ENCODE results near the gene ATP1A2.

ATP1A2 gene

GRCh38 chr1:160139840-160140239 lies 24.3 kb downstream of the ATP1A2 start:
- no peak for DNase-seq (ENCODE audit: low read depth in 3 of 3, low spot score in 1 of 3)

DNA sequence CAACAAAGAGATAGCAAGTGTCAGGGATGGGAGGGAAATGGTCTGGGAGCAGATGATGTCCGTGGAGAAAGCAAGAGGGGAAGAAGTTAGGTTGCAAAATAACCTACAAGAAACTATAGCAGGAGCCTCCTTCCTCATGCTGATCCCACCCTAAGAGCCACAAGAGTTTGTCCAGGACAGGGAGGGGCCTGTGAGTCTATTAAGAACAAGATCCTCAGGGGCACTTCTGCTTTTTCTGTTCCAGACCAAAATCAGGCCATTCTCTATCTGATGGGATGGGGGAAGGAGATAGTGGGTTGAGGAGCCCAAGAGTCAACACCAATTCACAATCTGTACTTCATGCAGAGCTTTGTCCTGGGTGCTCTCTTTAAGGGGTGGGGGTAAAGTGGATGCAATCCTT lies 28.1 kb downstream of the ATP1A2 start:
- no peak for DNase-seq (ENCODE audit: low read depth in 3 of 3, low spot score in 1 of 3)

- DNase-seq (ENCODE audit: low read depth in 3 of 3, low spot score in 1 of 3), result no peak
These were observed 29.4 kb downstream of the ATP1A2 start for GRCh38 chr1:160144921-160145320.

- no peak for DNase-seq (ENCODE audit: low read depth in 3 of 3, low spot score in 1 of 3)
These were observed 30.5 kb downstream of the ATP1A2 start for GRCh38 chr1:160146107-160146506.

GRCh38 chr1:160148121-160148520 lies 32.6 kb downstream of the ATP1A2 start:
- no peak for DNase-seq (ENCODE audit: low read depth in 3 of 3, low spot score in 1 of 3)

- no peak for DNase-seq (ENCODE audit: low read depth in 3 of 3, low spot score in 1 of 3)
These were observed 33.7 kb downstream of the ATP1A2 start for GRCh38 chr1:160149233-160149632.

- DNase-seq (ENCODE audit: low read depth in 3 of 3, low spot score in 1 of 3), result no peak
These were observed 34.2 kb downstream of the ATP1A2 start for GRCh38 chr1:160149716-160150115.

GRCh38 chr1:160151303-160151702 lies 35.7 kb downstream of the ATP1A2 start, which contains the start of gene ATP1A4:
Gene ATP1A4, plus strand, starts transcription at chr1:160151603. Its CDS starts 438 bp downstream, at chr1:160152041.
- no peak for DNase-seq (ENCODE audit: low read depth in 3 of 3, low spot score in 1 of 3)

- DNase-seq (ENCODE audit: low read depth in 3 of 3, low spot score in 1 of 3), result no peak
These were observed 39.2 kb downstream of the ATP1A2 start for GRCh38 chr1:160154790-160155189.

GRCh38 chr1:160156361-160156760 lies 40.8 kb downstream of the ATP1A2 start:
- DNase-seq (ENCODE audit: low read depth in 3 of 3, low spot score in 1 of 3), result no peak

- no peak for DNase-seq (ENCODE audit: low read depth in 3 of 3, low spot score in 1 of 3)
These were observed 41.6 kb downstream of the ATP1A2 start for GRCh38 chr1:160157174-160157573.

DNA sequence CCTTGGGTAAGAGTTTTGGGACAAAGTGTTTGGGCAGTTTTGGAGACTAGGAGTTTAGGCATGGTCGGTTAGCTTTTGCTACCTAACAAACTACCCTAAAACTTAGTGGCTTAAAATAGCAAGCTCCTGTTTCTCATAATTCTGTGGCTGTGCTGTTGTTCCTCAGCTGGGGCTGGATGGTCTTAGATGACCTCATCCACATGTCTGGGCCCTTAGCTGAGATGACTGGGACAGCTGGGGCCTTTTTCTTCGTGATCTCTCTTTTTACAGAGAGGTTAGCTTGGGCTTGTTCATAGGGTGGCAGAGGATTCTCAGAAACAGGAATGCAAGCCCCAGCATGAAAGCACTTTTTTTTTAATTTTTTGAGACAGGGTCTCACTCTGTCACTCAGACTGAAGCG lies 42.5 kb downstream of the ATP1A2 start:
- no peak for DNase-seq (ENCODE audit: low read depth in 3 of 3, low spot score in 1 of 3)

GRCh38 chr1:160158534-160158933 lies 43.0 kb downstream of the ATP1A2 start:
- DNase-seq (ENCODE audit: low read depth in 3 of 3, low spot score in 1 of 3), result no peak

- DNase-seq (ENCODE audit: low read depth in 3 of 3, low spot score in 1 of 3), result no peak
These were observed 44.3 kb downstream of the ATP1A2 start for GRCh38 chr1:160159846-160160245.

- DNase-seq (ENCODE audit: low read depth in 3 of 3, low spot score in 1 of 3), result no peak
These were observed 46.6 kb downstream of the ATP1A2 start for GRCh38 chr1:160161965-160162705.

GRCh38 chr1:160162931-160163330 lies 47.4 kb downstream of the ATP1A2 start:
- no peak for DNase-seq (ENCODE audit: low read depth in 3 of 3, low spot score in 1 of 3)

DNA sequence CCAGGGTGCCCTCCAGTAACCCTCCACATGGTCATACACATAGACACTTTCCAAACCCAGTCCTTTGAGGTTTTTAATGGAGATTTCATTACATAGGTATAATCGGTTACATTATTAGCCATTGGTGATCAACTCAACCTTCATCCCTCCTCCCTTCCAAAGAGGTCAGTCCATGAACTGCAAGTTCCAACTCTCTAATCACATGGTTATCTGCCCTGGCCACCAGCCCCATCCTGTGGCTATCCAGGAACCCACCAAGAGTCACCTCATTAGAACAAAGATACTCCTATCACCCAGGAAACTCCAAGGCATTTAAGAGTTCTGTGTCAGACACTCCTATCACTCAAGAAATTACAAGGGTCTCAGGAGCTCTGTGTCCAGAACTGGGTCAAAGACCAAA lies 48.1 kb downstream of the ATP1A2 start:
- no peak for DNase-seq (ENCODE audit: low read depth in 3 of 3, low spot score in 1 of 3)

- no peak for DNase-seq (ENCODE audit: low read depth in 3 of 3, low spot score in 1 of 3)
These were observed 48.6 kb downstream of the ATP1A2 start for GRCh38 chr1:160164121-160164520.

DNA sequence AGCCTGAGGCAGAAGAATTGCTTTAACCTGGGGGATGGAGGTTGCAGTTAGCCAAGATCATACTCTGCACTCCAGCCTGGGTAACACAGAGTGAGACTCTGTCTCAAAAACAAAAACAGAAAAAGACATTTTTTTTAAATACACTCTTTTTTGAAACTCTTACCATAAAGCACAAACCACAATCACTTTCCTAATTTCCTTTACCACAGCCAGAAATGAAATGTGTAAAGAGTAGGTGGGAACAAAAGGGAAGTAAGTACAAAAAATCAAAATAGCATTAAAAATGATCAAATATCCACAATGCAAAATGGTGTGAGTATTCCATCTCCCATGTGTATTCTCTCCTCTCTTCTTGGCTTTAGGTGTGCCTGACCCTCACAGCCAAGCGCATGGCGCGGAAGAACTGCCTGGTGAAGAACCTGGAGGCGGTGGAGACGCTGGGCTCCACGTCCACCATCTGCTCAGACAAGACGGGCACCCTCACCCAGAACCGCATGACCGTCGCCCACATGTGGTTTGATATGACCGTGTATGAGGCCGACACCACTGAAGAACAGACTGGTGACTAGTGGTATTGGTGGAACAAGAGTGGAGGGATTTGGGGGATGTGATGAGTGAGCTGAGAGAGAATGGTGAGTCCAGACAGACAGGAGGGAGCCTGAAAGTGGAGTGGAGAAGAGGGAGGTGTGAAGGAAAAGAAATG lies 50.8 kb downstream of the ATP1A2 start:
- DNase-seq (ENCODE audit: low read depth in 3 of 3, low spot score in 1 of 3), result no peak

- no peak for DNase-seq (ENCODE audit: low read depth in 3 of 3, low spot score in 1 of 3)
These were observed 51.5 kb downstream of the ATP1A2 start for GRCh38 chr1:160167056-160167455.

DNA sequence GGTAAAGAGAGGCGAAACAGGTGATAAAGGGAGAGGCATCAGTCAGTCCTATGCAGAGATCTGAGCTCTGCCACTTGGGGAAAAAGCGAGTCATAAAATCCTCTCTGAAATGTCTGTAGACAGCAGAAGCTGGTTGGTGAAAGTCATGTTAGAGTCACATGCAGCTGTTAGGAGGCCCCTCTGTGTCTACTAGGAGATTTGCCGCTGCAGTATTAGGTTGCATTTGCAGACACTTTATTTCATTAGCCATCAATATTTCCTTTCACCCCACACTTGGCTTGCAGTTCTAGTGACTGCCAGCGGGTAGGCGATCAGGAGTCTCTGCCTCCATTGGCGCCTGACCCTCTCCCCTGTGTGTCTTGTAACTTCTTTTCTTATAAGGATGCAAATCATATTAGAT lies 52.0 kb downstream of the ATP1A2 start:
- DNase-seq (ENCODE audit: low read depth in 3 of 3, low spot score in 1 of 3), result no peak

DNA sequence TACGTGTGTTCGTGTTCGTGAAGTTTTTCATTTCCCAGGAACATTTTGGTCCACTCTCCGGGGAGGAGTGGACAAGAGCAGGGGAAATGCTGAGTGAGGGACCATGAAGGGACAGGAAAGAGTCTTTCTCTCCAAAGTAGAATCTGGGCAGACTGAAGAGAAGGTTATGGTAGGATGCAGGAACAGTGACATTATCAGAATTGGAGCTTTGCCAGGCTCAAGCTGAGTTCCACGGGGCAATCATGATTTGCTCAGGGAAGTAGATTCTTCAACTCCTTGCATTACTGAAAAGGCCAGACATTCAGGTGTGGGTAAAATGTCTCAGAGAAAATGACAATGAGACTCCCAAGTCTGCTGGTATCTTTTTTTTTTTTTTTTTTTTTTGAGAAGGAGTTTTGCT lies 52.5 kb downstream of the ATP1A2 start:
- DNase-seq (ENCODE audit: low read depth in 3 of 3, low spot score in 1 of 3), result no peak
